Uterus (tissue), 4 donors: Measurements from ENCODE around the gene CNIH2. TPM values are rescaled to one million over a fixed set of nuclear protein-coding genes. Genes with fewer than 3 reads are reported as not detected.

ENCODE experiments used
- DNase-seq, 2 donors: peaks; one replicate each; pipeline ENCODE4 v3.0.0-alpha.2; 2019 to 2020
- H3K27ac ChIP-seq, 2 donors: fragments of 200-600 bp; sonication (generic); 1 replicate in 1 of 2; 2 replicates in 1 of 2; pipeline ENCODE4 v1.5.1; 2016 to 2018
- H3K27me3 ChIP-seq, 2 donors: fragments of 200-600 bp; sonication (generic); one replicate each; pipeline ENCODE4 v1.5.1; 2018 to 2019; ENCODE audit warnings: control low read depth in 1 of 2
- H3K36me3 ChIP-seq, 2 donors: fragments of 200-600 bp; sonication (generic); one replicate each; pipeline ENCODE4 v1.5.1; 2019; ENCODE audit warnings: control low read depth in 1 of 2
- H3K4me1 ChIP-seq, 2 donors: fragments of 200-600 bp; sonication (generic); one replicate each; pipeline ENCODE4 v1.5.1; 2018 to 2019; ENCODE audit warnings: control low read depth in 1 of 2
- H3K4me3 ChIP-seq, 2 donors: fragments of 200-600 bp; sonication (generic); 1 replicate in 1 of 2; 2 replicates in 1 of 2; pipeline ENCODE4 v1.5.1; 2018 to 2019; ENCODE audit warnings: mild to moderate bottlenecking in 1 of 2
- H3K9me3 ChIP-seq, 2 donors: fragments of 200-600 bp; sonication (generic); one replicate each; pipeline ENCODE4 v1.5.1; 2019; ENCODE audit warnings: control low read depth in 1 of 2
- CTCF ChIP-seq, 4 experiments: fragments of 200-600 bp in 2 of 4; fragments of 450-650 bp in 2 of 4; sonication (generic) in 2 of 4; IDR thresholded peaks; one replicate each; pipeline ENCODE4 v1.5.1; 2016 to 2019; ENCODE audit warnings: antibody characterized with exemption in 4 of 4, mild to moderate bottlenecking in 2 of 4, moderate library complexity in 1 of 4
- POLR2A ChIP-seq, 2 donors: fragments of 450-650 bp; IDR thresholded peaks; one replicate each; pipeline ENCODE4 v1.6.1; 2016; ENCODE audit warnings: antibody characterized with exemption in 2 of 2, mild to moderate bottlenecking in 1 of 2, moderate library complexity in 1 of 2
- intact Hi-C: fragments of 100-400 bp; cut with DNase I; formaldehyde crosslinking; loops from one replicate; pipeline ENCODE4 v1.15.1; 2023; ENCODE audit warnings: low total_unique reads
- total RNA-seq, 4 donors: library from RNA; depleted of rRNA in 3 of 4; stranded (reverse); fragments of >200 nt in 3 of 4; gene quantifications; one replicate each; pipeline versions ENCODE4 v1.1.0 to v1.2.4, GENCODE V29; 2014 to 2023
- donor health status: DM: yes; HTN: yes; CAD: no.

Gene CNIH2
- total RNA-seq, 4 donors from 2014 or later, result 1.2 to 1.5 TPM; not detected in 2

- Histone ChIP-seq H3K4me3 (no peak overlapping the region), H3K9me3 (no peaks in the 10 kb centered on the region), H3K36me3 (no peaks in the 10 kb centered on the region), H3K27ac (no peak overlapping the region), H3K27me3 (no peaks in the 10 kb centered on the region), H3K4me1 (peaks cover 0 to 12% of the 10 kb centered on the region in 2 donors)
- TF ChIP-seq CTCF (IDR thresholded peaks at IDR 0.05) (no peak), POLR2A (IDR thresholded peaks at IDR 0.05) (no peak)
- intact Hi-C loops, result no loop called here
- DNase-seq, result no peak
These were observed 14.7 kb upstream of the CNIH2 start for GRCh38 chr11:66263231-66263630.

GRCh38 chr11:66263785-66264184 lies 14.2 kb upstream of the CNIH2 start:
- H3K4me3 ChIP-seq, result no peak overlapping the region
- no peak for TF ChIP-seq CTCF (IDR thresholded peaks at IDR 0.05)
- TF ChIP-seq POLR2A (IDR thresholded peaks at IDR 0.05), result no peak
- no peaks in the 10 kb centered on the region for H3K36me3 ChIP-seq
- H3K27ac ChIP-seq, result no peak overlapping the region
- no peaks in the 10 kb centered on the region for H3K9me3 ChIP-seq
- intact Hi-C loops, result no loop called here
- DNase-seq, result no peak
- peaks cover 0 to 8% of the 10 kb centered on the region in 2 donors for H3K4me1 ChIP-seq
- no peaks in the 10 kb centered on the region for H3K27me3 ChIP-seq

GRCh38 chr11:66264383-66264782 lies 13.6 kb upstream of the CNIH2 start:
- Histone ChIP-seq H3K36me3 (no peaks in the 10 kb centered on the region), H3K4me3 (no peak overlapping the region), H3K4me1 (peaks cover 0 to 9% of the 10 kb centered on the region in 2 donors), H3K9me3 (no peaks in the 10 kb centered on the region), H3K27me3 (no peaks in the 10 kb centered on the region), H3K27ac (no peak overlapping the region)
- no peak for DNase-seq
- intact Hi-C loops, result no loop called here
- TF ChIP-seq POLR2A (IDR thresholded peaks at IDR 0.05) (no peak), CTCF (IDR thresholded peaks at IDR 0.05) (no peak)

- Histone ChIP-seq H3K36me3 (no peaks in the 10 kb centered on the region), H3K4me1 (peaks cover 0 to 14% of the 10 kb centered on the region in 2 donors), H3K4me3 (no peak overlapping the region), H3K27me3 (no peaks in the 10 kb centered on the region), H3K9me3 (no peaks in the 10 kb centered on the region), H3K27ac (no peak overlapping the region)
- intact Hi-C loops, result no loop called here
- no peak for TF ChIP-seq CTCF (IDR thresholded peaks at IDR 0.05)
- TF ChIP-seq POLR2A (IDR thresholded peaks at IDR 0.05), result no peak
- DNase-seq, result no peak
These were observed 13.1 kb upstream of the CNIH2 start for GRCh38 chr11:66264914-66265313.

- no peak for DNase-seq
- H3K36me3 ChIP-seq, result no peaks in the 10 kb centered on the region
- no peak overlapping the region for H3K27ac ChIP-seq
- no peaks in the 10 kb centered on the region for H3K9me3 ChIP-seq
- intact Hi-C loops, result no loop called here
- no peaks in the 10 kb centered on the region for H3K27me3 ChIP-seq
- H3K4me3 ChIP-seq, result no peak overlapping the region
- peaks cover 5 to 14% of the 10 kb centered on the region in 2 donors for H3K4me1 ChIP-seq
- TF ChIP-seq CTCF (IDR thresholded peaks at IDR 0.05) (no peak), POLR2A (IDR thresholded peaks at IDR 0.05) (no peak)
These were observed 12.2 kb upstream of the CNIH2 start for GRCh38 chr11:66265531-66266377.
